OCI-LY7 (cell line): ENCODE data around the gene STK32C. TPM values are rescaled to one million over a fixed set of nuclear protein-coding genes. Genes with fewer than 3 reads are reported as not detected.

Experiments used
- BruUV-seq: library from RNA; stranded (reverse); fragments of 400-500 nt; replicated peaks from 2 replicates; lab custom pipeline; 2021; lab: Mats Ljungman, UMichigan
- CTCF ChIA-PET: fragments of 300-600 bp; sonication (Branson Sonifier 250); formaldehyde crosslinking; loops from one replicate; lab custom pipeline; 2022; ENCODE audit warnings: antibody characterized with exemption; ENCODE audit not compliant: unreplicated experiment; lab: Charles Lee
- POLR2A ChIA-PET: fragments of 300-600 bp; sonication (Branson Sonifier 250); formaldehyde crosslinking; loops from one replicate; lab custom pipeline; 2022; ENCODE audit warnings: antibody characterized with exemption; lab: Charles Lee
- DNase-seq: peaks from one replicate; pipeline ENCODE4 v3.0.0-alpha.2; 2015; ENCODE audit warnings: low spot score
- H2AFZ ChIP-seq: fragments of 200-600 bp; sonication (generic), shearing (Covaris generic); 2 replicates; pipeline ENCODE4 v1.6.1; 2014; ENCODE audit warnings: mild to moderate bottlenecking, antibody characterized with exemption, low read length, moderate library complexity
- H3K27ac ChIP-seq: fragments of 200-600 bp; sonication (generic); 2 replicates; pipeline ENCODE4 v1.5.1; 2014; ENCODE audit warnings: mixed run types, low read depth, mild to moderate bottlenecking, moderate library complexity, low read length, inconsistent platforms; ENCODE audit not compliant: poor library complexity, severe bottlenecking
- H3K36me3 ChIP-seq: fragments of 200-600 bp; sonication (generic); 2 replicates; pipeline ENCODE4 v1.6.1; 2014; ENCODE audit warnings: mild to moderate bottlenecking, antibody characterized with exemption, low read length, moderate library complexity, mixed read lengths; ENCODE audit not compliant: insufficient read depth
- H3K4me1 ChIP-seq: fragments of 200-600 bp; sonication (generic); 2 replicates; pipeline ENCODE4 v1.5.1; 2014; ENCODE audit warnings: mild to moderate bottlenecking, low read length; ENCODE audit not compliant: insufficient read depth, poor library complexity, severe bottlenecking
- H3K4me2 ChIP-seq: fragments of 200-600 bp; sonication (generic); 2 replicates; pipeline ENCODE4 v1.6.1; 2014; ENCODE audit warnings: mild to moderate bottlenecking, low read length
- H3K4me3 ChIP-seq: fragments of 200-600 bp; sonication (generic); 2 replicates; pipeline ENCODE4 v1.5.1; 2014; ENCODE audit warnings: mild to moderate bottlenecking, low read depth, low read length; ENCODE audit not compliant: poor library complexity, severe bottlenecking
- H3K79me2 ChIP-seq: fragments of 200-600 bp; sonication (generic); 2 replicates; pipeline ENCODE4 v1.6.1; 2016; ENCODE audit warnings: low read depth, mild to moderate bottlenecking, low read length, moderate library complexity, mixed read lengths; ENCODE audit not compliant: insufficient read depth
- H3K9me2 ChIP-seq: fragments of 200-600 bp; sonication (generic); 2 replicates; pipeline ENCODE4 v1.6.1; 2016; ENCODE audit warnings: mild to moderate bottlenecking, low read length, mixed read lengths; ENCODE audit not compliant: insufficient read depth
- H3K9me3 ChIP-seq: fragments of 200-600 bp; sonication (generic); 2 replicates; pipeline ENCODE4 v1.6.1; 2014; ENCODE audit warnings: mild to moderate bottlenecking, mixed run types, low read length, mixed read lengths
- H4K20me1 ChIP-seq: fragments of 200-600 bp; sonication (generic); 2 replicates; pipeline ENCODE4 v1.6.1; 2014; ENCODE audit warnings: mild to moderate bottlenecking, antibody characterized with exemption, low read length, moderate library complexity, mixed read lengths; ENCODE audit not compliant: insufficient read depth
- CTCF ChIP-seq: fragments of 200-600 bp; sonication (generic); conservative IDR thresholded peaks from 2 replicates; pipeline ENCODE4 v1.5.1; 2014; ENCODE audit warnings: mild to moderate bottlenecking, antibody characterized with exemption, low read length, moderate library complexity, mixed read lengths
- EZH2phosphoT487 ChIP-seq: fragments of 200-600 bp; sonication (generic); IDR thresholded peaks from 2 replicates; pipeline ENCODE4 v1.6.1; 2018; ENCODE audit warnings: low read depth, borderline replicate concordance, mild to moderate bottlenecking, mixed run types, antibody characterized with exemption, low read length, moderate library complexity, mixed read lengths
- intact Hi-C: fragments of 100-400 bp; cut with micrococcal nuclease; formaldehyde crosslinking; loops from one replicate; pipeline ENCODE4 v1.10.0; 2022; ENCODE audit not compliant: unreplicated experiment
- total RNA-seq, 2 experiments: library from RNA; depleted of rRNA in 1 of 2; stranded (reverse); fragments of >200 nt in 1 of 2; shearing (Covaris generic) in 1 of 2; gene quantifications; 2 replicates each; pipeline ENCODE4 v1.2.3, GENCODE V29; 2014 to 2022

The STK32C gene
- total RNA-seq, 2 experiments from 2014 or later: 13.1 to 30.4 TPM

- H3K9me2 ChIP-seq: no peaks in the 10 kb centered on the region
- BruUV-seq: no TSS peak
- TF ChIP-seq CTCF (no peak), EZH2phosphoT487 (no peak)
- H3K36me3 ChIP-seq: no peaks in the 10 kb centered on the region
- H4K20me1 ChIP-seq: no peaks in the 10 kb centered on the region
- no peak overlapping the region for H3K4me2 ChIP-seq
- no peaks in the 10 kb centered on the region for H3K79me2 ChIP-seq
- CTCF ChIA-PET: no interaction called here
- no peak overlapping the region for H2AFZ ChIP-seq
- POLR2A ChIA-PET: no interaction called here
- H3K27ac ChIP-seq: no peak overlapping the region
- intact Hi-C loops: no loop called here
- DNase-seq: no peak
- no peaks in the 10 kb centered on the region for H3K9me3 ChIP-seq
- no peaks in the 10 kb centered on the region for H3K4me1 ChIP-seq
- no peak overlapping the region for H3K4me3 ChIP-seq
These were observed 55.8 kb downstream of the STK32C start for GRCh38 chr10:132251928-132252327.

DNA sequence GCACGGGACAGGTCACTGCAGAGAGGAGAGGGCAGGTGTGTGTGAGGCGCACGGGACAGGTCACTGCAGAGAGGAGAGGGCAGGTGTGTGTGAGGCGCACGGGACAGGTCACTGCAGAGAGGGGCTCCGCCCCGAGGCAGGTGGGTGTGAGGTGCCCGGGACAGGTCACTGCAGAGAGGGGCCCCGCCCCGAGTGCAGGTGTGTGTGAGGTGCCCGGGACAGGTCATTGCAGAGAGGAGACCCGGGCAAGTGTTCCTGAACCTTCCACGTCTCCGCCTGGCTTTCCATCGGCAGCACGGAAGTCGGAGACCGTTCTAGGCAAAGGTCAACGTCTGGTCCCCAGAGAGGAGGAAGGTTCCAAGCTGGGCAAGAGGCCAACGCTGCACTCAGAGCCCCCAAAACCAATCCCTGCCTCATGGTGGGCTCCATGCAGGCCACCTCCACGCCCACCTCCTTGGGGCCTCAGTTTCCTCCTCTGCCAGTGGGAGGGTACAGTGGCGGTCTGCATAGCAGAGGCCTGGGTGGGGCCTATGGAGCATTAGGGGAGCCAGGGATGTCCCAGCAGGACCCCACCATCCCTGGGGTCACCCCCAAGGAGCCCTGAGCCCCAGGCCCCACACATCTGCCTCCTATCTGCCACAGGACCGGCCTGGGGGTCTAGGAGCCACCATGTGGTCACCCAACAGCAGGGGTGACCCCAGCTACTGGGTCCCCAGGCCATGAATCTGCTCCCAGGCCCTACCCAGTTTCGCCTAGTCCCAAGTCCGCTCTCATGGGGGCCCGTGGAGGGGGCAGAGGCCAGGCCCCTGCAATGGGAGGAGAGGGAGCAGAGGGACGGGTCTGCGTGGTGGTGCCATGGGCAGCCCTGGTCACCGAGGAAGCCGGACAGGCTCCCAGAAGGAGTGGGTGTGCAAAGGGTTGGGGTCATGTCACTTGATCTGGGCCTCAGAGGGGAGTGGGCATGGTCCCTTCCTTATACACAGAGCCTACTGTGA, 57.0 kb downstream of the STK32C start:
- no peak overlapping the region for H3K27ac ChIP-seq
- TF ChIP-seq CTCF: no peak
- no peak for TF ChIP-seq EZH2phosphoT487
- no peaks in the 10 kb centered on the region for H3K36me3 ChIP-seq
- POLR2A ChIA-PET: no interaction called here
- no peak overlapping the region for H3K4me2 ChIP-seq
- no peaks in the 10 kb centered on the region for H3K79me2 ChIP-seq
- H3K9me3 ChIP-seq: no peaks in the 10 kb centered on the region
- BruUV-seq: no TSS peak
- intact Hi-C loops: no loop called here
- CTCF ChIA-PET: no interaction called here
- no peak overlapping the region for H2AFZ ChIP-seq
- no peaks in the 10 kb centered on the region for H3K9me2 ChIP-seq
- DNase-seq: no peak
- no peaks in the 10 kb centered on the region for H4K20me1 ChIP-seq
- H3K4me1 ChIP-seq: no peaks in the 10 kb centered on the region
- H3K4me3 ChIP-seq: no peak overlapping the region

DNA sequence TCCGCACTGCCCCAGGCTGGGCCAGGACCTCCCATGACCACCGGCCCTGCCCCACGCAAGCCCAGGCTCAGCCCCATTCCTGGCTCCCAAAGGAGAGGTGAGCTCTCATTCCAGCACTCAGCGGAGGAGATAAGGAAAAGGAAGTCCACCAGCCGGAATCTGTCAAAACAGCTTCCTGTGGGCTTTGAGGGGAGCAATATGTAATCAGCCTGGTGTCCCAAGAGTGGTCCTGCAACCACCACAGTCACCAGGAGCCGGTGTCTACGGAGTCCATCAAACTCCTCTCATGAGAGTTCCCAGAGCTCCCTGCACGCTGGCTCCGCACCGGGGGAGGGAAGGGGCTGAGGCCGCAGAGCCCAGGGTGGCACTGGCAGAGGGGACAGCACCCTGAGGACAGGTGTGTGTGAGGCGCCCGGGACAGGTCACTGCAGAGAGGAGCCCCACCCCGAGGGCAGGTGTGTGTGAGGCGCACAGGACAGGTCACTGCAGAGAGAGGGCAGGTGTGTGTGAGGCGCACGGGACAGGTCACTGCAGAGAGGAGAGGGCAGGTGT, 57.9 kb downstream of the STK32C start:
- H3K4me3 ChIP-seq: no peak overlapping the region
- no peaks in the 10 kb centered on the region for H4K20me1 ChIP-seq
- H3K4me1 ChIP-seq: no peaks in the 10 kb centered on the region
- H3K9me3 ChIP-seq: no peaks in the 10 kb centered on the region
- intact Hi-C loops: no loop called here
- BruUV-seq: no TSS peak
- ChIA-PET CTCF (no interaction called here), POLR2A (no interaction called here)
- H3K9me2 ChIP-seq: no peaks in the 10 kb centered on the region
- H3K36me3 ChIP-seq: no peaks in the 10 kb centered on the region
- no peak for TF ChIP-seq EZH2phosphoT487
- no peak for TF ChIP-seq CTCF
- H3K27ac ChIP-seq: no peak overlapping the region
- H3K79me2 ChIP-seq: no peaks in the 10 kb centered on the region
- no peak for DNase-seq
- H3K4me2 ChIP-seq: no peak overlapping the region
- no peak overlapping the region for H2AFZ ChIP-seq
